ENCODE results near the gene PPFIA1.

DNA sequence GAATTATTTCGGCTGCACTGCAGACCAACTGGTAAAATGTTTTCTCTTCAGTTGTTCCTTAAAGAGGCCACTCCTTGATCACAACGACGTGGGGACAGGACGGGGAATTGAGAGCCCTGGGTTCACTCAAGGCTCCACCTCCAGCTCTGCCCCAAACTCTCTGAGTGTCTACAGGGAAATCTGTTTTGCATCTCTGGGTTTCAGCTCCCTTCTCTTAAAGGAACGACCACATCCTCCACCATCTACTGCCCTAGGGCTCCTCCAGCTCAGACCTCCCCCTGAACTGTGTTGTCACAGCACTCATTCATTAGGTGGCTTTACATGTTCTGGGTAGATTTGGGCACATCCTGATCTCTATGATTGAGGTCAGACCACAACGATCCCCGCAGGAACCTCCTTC lies 5.1 kb upstream of the PPFIA1 start:
- TF ChIP-seq, protein P1, sequence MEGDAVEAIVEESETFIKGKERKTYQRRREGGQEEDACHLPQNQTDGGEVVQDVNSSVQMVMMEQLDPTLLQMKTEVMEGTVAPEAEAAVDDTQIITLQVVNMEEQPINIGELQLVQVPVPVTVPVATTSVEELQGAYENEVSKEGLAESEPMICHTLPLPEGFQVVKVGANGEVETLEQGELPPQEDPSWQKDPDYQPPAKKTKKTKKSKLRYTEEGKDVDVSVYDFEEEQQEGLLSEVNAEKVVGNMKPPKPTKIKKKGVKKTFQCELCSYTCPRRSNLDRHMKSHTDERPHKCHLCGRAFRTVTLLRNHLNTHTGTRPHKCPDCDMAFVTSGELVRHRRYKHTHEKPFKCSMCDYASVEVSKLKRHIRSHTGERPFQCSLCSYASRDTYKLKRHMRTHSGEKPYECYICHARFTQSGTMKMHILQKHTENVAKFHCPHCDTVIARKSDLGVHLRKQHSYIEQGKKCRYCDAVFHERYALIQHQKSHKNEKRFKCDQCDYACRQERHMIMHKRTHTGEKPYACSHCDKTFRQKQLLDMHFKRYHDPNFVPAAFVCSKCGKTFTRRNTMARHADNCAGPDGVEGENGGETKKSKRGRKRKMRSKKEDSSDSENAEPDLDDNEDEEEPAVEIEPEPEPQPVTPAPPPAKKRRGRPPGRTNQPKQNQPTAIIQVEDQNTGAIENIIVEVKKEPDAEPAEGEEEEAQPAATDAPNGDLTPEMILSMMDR (IDR thresholded peaks at IDR 0.05; ENCODE audit: control extremely low read depth in 1 of 3, insufficient read depth in 1 of 3, low read depth in 1 of 3, low read length in 3 of 3), result no peak
- TF ChIP-seq POLR2A (IDR thresholded peaks at IDR 0.05; ENCODE audit: control extremely low read depth in 1 of 2, low read depth in 2 of 2, low read length in 2 of 2), result no peak
- no peak for TF ChIP-seq TAF1 (IDR thresholded peaks at IDR 0.05; ENCODE audit: low read depth, low read length)

All from H1 (cell line).